Ovary (tissue), 10 donors: ENCODE data around the gene GOLGA6L9. TPM values are rescaled to one million over a fixed set of nuclear protein-coding genes. Genes with fewer than 3 reads are reported as not detected.
"Not testable (repeated sequence)": the region's sequence is repeated elsewhere in the genome, so short reads cannot be mapped to it uniquely, and the experiment has no call there.

Source experiments
- DNase-seq, 5 donors: peaks; one replicate each; pipeline ENCODE4 v3.0.0-alpha.2; 2019 to 2020
- H3K27ac ChIP-seq, 2 donors: fragments of 200-600 bp; one replicate each; pipeline versions ENCODE4 v1.5.1 to v1.8.0; 2019 to 2022
- H3K27me3 ChIP-seq: fragments of 200-600 bp; one replicate; pipeline ENCODE4 v1.8.0; 2022
- H3K36me3 ChIP-seq: fragments of 200-600 bp; sonication (generic); one replicate; pipeline ENCODE4 v1.5.1; 2019
- H3K4me1 ChIP-seq: one replicate; pipeline ENCODE4 v1.8.1; 2013; ENCODE audit warnings: mild to moderate bottlenecking, moderate library complexity; ENCODE audit not compliant: insufficient read depth
- H3K4me3 ChIP-seq: fragments of 200-600 bp; sonication (generic); one replicate; pipeline ENCODE4 v1.5.1; 2017
- H3K9me3 ChIP-seq, 2 donors: fragments of 200-600 bp in 1 of 2; sonication (generic) in 1 of 2; one replicate each; pipeline versions ENCODE4 v1.5.1 to v1.8.1; 2013 to 2019; ENCODE audit warnings: mild to moderate bottlenecking in 1 of 2, moderate library complexity in 1 of 2
- EP300 ChIP-seq: sonication (generic); formaldehyde crosslinking; IDR thresholded peaks from one replicate; pipeline ENCODE4 v1.6.1; 2017; ENCODE audit warnings: antibody characterized with exemption
- POLR2A ChIP-seq: fragments of 450-650 bp; IDR thresholded peaks from one replicate; pipeline ENCODE4 v1.6.1; 2017; ENCODE audit warnings: antibody characterized with exemption, mild to moderate bottlenecking, moderate library complexity
- WGBS, 3 donors: extraction: QIAGEN DNeasy Blood & Tissue Kit in 1 of 3; methylation state at CpG; one replicate each; pipeline versions ENCODE4 v1.1.5 to v1.1.7; 2013 to 2017; 5-methylcytosine and 5-hydroxymethylcytosine counted together
- intact Hi-C, 4 donors: fragments of 100-400 bp; cut with DNase I; formaldehyde crosslinking; loops; one replicate each; pipeline versions ENCODE4 v1.11.0 to v1.15.1; 2022 to 2023
- long read RNA-seq, 3 donors: library from polyadenylated mRNA in 2 of 3; unstranded in 2 of 3; transcript quantifications; one replicate each; pipeline ENCODE4 v2.0.0 and lab custom pipeline, GENCODE V29; 2021 to 2026
- polyA plus RNA-seq, 2 donors: library from polyadenylated mRNA; stranded (reverse); fragments of 200-250 nt in 1 of 2; fragments of 350-450 nt in 1 of 2; fragmentation: Illumina TruSeq in 1 of 2; extraction: RNeasy Lipid Tissue Mini Kit (QIAGEN cat#74804) in 1 of 2; gene quantifications; one replicate each; pipeline ENCODE4 v1.2.3, GENCODE V29; 2013 to 2014
- total RNA-seq, 7 donors: library from RNA; depleted of rRNA in 2 of 7; stranded (reverse); fragments of >200 nt in 2 of 7; fragmentation: NEBNext Ultra II Directional in 3 of 7; extraction: Animal tissue kit (Norgen Biotek cat#: 25700) in 3 of 7; gene quantifications; one replicate each; pipeline versions ENCODE4 v1.1.0 to v1.2.4, GENCODE V29; 2016 to 2023
- TF ChIP-seq, protein P1 (sequence below), 3 donors: fragments of 450-650 bp in 2 of 3; fragments of 200-600 bp in 1 of 3; IDR thresholded peaks; one replicate each; pipeline versions ENCODE4 v1.5.1 to v1.8.0; 2016 to 2022; ENCODE audit warnings: antibody characterized with exemption in 3 of 3, mild to moderate bottlenecking in 1 of 3
- donor health status: DM: no; HTN: no; CAD: no; lungs with moderate emphysema.
- donor health status: DM: no; HTN: no; CAD: no.
- donor health status: Bipolar disorder and iron deficiency.
- donor health status: DM: yes; HTN: yes; CAD: no.
- donor health status: DM: no; HTN: no; CAD: no.
- donor health status: DM: yes; HTN: yes; CAD: no.

Gene GOLGA6L9, protein sequence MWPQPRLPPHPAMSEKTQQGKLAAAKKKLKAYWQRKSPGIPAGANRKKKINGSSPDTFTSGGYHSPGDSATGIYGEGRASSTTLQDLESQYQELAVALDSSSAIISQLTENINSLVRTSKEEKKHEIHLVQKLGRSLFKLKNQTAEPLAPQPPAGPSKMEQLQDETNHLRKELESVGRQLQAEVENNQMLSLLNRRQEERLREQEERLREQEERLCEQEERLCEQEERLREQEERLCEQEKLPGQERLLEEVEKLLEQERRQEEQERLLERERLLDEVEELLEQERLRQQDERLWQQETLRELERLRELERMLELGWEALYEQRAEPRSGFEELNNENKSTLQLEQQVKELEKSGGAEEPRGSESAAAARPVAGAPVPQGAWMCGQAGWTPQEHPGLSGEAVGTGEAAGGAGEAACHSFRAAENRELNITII
- total RNA-seq: 1 to 10 TPM; 2.7 to 5.5 (median 3.4) TPM
- polyA plus RNA-seq: 1 to 10 TPM; 2.6 to 2.7 TPM
- long read RNA-seq, donor 1, partial matches to known transcripts: 0 of 3 reads
- long read RNA-seq, donor 1, other reads (novel, unspliced or antisense): 3 of 3 reads
- long read RNA-seq, donor 2, partial matches to known transcripts: 17 of 17 reads
- long read RNA-seq, donor 2, other reads (novel, unspliced or antisense): 0 of 17 reads
- long read RNA-seq, donor 3, partial matches to known transcripts: 0 of 1 reads
- long read RNA-seq, donor 3, other reads (novel, unspliced or antisense): 1 of 1 reads

- H3K36me3 ChIP-seq, H3K27me3 ChIP-seq, intact Hi-C loops, H3K27ac ChIP-seq, H3K9me3 ChIP-seq, DNase-seq, H3K4me1 ChIP-seq, H3K4me3 ChIP-seq: not testable (repeated sequence)
- 91 to 98% (median 92%) methylated on average over 7 to 8 of the region's 9 CpGs for WGBS, 3 donors
Observed at GRCh38 chr15:82429693-82430092, at the start of gene GOLGA6L9. Gene GOLGA6L9 (plus strand): TSS chr15:82429816. CDS start chr15:82430080, 264 bp downstream.

DNA sequence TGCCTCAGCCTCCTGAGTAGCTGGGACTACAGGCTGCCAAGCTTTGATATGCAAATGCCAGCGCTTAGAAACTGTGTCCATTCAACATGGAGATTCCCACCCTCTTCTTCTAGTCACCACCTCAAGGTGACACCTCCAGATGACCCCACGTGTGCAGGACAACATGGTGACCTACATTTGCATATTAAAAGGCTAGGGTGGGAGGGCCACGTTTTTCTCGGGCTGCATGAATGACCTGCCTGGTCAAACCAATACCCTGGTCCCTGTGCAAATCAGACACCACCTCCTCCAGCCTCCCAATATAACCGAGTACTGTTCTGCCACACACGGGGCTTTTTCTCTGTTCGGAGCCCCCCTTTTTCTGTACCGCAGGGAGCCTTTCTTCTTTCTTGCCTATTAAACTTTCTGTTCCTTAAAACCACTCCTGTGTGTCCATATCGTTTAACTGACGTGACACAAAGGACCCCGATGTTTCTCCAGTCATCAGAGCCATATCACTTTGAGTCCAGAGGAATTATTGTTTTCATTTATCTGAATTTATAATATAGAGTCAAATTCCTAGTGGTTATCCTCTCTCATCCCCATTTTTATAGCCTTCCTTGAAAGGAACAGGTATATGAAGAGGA, 48.2 kb upstream of the GOLGA6L9 start:
- intact Hi-C loops, DNase-seq, H3K4me1 ChIP-seq: not testable (repeated sequence)

GRCh38 chr15:82387209-82387608, 42.4 kb upstream of the GOLGA6L9 start:
- H3K27me3 ChIP-seq, intact Hi-C loops, H3K36me3 ChIP-seq, H3K4me1 ChIP-seq, DNase-seq, H3K4me3 ChIP-seq, H3K9me3 ChIP-seq, H3K27ac ChIP-seq: not testable (repeated sequence)

More for the DNA sequence above, 48.2 kb upstream of the GOLGA6L9 start:
- not testable (repeated sequence) for H3K27me3 ChIP-seq, H3K9me3 ChIP-seq, H3K36me3 ChIP-seq, H3K4me3 ChIP-seq, H3K27ac ChIP-seq
- 76 to 88% (median 80%) methylated on average over 10 to 11 of the region's 11 CpGs for WGBS, 3 donors

- H3K9me3 ChIP-seq, H3K4me1 ChIP-seq, intact Hi-C loops, H3K4me3 ChIP-seq, H3K36me3 ChIP-seq, H3K27me3 ChIP-seq, DNase-seq, H3K27ac ChIP-seq: not testable (repeated sequence)
- WGBS, 3 donors: 93 to 96% (median 95%) methylated on average over 3 of the region's 3 CpGs
Observed at GRCh38 chr15:82390152-82390551, 39.5 kb upstream of the GOLGA6L9 start.

DNA sequence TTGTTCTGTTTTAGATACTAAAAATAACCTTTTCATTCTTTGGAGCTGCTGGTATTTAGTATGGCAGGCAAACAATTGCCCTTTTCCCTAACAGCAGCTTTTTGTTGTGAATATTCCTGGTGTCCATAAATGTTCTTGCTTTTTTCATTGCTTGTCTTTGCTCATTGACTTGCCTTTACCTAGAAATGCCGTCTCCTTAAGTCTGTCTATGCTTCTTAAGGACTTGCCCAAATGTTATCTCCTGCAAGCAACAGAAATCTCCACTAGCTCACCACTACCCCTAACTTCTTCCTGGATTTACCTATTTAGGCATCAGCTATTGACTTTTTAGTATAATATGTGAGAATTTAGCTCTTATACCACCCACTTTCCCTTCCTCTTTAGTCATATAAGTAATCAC, 37.5 kb upstream of the GOLGA6L9 start:
- H3K36me3 ChIP-seq, H3K27me3 ChIP-seq, intact Hi-C loops, H3K27ac ChIP-seq, H3K4me3 ChIP-seq, DNase-seq, H3K4me1 ChIP-seq, H3K9me3 ChIP-seq: not testable (repeated sequence)
- WGBS, 3 donors: 95 to 100% (median 98%) methylated on average over 1 of the region's 1 CpG

DNA sequence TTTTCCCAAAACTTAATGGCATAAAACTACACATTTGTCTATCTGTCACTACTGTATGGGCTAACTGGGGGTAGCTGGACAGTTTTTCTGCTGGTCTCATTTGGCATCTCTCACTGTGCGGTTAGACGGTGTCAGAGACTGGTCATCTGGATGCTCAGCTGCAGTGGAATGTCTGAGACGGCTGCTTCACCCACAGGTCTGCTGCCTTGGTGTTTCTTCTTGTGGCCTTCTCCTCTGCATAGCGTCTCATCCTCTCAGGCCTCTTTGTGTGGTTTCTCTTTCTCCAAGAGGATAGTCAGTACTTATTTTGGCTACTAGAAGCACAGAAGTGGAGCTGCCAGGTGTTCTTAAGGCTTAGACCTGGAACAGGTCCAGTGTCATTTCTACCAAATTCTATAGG, 35.9 kb upstream of the GOLGA6L9 start:
- no peak for DNase-seq
- Histone ChIP-seq H3K4me3 (no peak overlapping the region), H3K27ac (no peak overlapping the region), H3K27me3 (no peaks in the 10 kb centered on the region), H3K9me3 (no peaks in the 10 kb centered on the region), H3K36me3 (no peaks in the 10 kb centered on the region), H3K4me1 (no peaks in the 10 kb centered on the region)
- WGBS, 3 donors: 93 to 96% (median 93%) methylated on average over 4 of the region's 4 CpGs
- intact Hi-C loops: no loop called here
- TF ChIP-seq EP300 (no peak), POLR2A (no peak)
- TF ChIP-seq, protein P1, sequence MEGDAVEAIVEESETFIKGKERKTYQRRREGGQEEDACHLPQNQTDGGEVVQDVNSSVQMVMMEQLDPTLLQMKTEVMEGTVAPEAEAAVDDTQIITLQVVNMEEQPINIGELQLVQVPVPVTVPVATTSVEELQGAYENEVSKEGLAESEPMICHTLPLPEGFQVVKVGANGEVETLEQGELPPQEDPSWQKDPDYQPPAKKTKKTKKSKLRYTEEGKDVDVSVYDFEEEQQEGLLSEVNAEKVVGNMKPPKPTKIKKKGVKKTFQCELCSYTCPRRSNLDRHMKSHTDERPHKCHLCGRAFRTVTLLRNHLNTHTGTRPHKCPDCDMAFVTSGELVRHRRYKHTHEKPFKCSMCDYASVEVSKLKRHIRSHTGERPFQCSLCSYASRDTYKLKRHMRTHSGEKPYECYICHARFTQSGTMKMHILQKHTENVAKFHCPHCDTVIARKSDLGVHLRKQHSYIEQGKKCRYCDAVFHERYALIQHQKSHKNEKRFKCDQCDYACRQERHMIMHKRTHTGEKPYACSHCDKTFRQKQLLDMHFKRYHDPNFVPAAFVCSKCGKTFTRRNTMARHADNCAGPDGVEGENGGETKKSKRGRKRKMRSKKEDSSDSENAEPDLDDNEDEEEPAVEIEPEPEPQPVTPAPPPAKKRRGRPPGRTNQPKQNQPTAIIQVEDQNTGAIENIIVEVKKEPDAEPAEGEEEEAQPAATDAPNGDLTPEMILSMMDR (IDR thresholded peaks at IDR 0.05): no peak

DNA sequence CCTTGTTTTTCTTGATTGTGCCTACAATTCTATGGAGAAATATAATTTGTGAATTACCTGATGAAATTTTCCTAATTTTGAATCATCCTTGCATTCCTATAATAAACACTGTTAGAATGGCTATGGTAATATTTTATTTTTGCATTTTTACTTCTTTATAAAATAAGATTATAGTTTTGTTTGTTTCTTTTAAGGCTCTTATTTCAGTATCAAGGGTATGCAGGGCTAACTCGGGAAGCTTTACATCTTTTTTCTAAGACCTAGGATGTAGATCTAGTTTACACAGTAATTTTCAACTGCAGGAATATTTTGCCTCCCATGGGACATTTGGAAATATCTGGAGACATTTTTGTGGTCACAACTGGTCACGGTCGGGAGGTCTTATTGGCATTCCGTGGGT, 33.8 kb upstream of the GOLGA6L9 start:
- H3K4me1 ChIP-seq, H3K4me3 ChIP-seq, H3K27ac ChIP-seq, H3K36me3 ChIP-seq, H3K9me3 ChIP-seq, H3K27me3 ChIP-seq, intact Hi-C loops, DNase-seq: not testable (repeated sequence)
- WGBS, 3 donors: 25 to 38% (median 30%) methylated on average over 1 to 4 of the region's 4 CpGs
